ENCODE data around the gene CARS1. TPM values are rescaled to one million over a fixed set of nuclear protein-coding genes. Genes with fewer than 3 reads are reported as not detected.

CARS1 gene
- total and polyA plus RNA-seq, 9 of the 15 experiments (the other 6 are each of a cell fraction or from before 2014, with no cell fraction given), result 14.4 to 106 (median 73.6) TPM

GRCh38 chr11:2991452-2992233 is 65.6 kb downstream of the CARS1 start (continued):
- TF ChIP-seq RB1 (IDR thresholded peaks at IDR 0.05; ENCODE audit: low read depth) (peak; percentile 78), SIN3A (IDR thresholded peaks at IDR 0.05; ENCODE audit: borderline replicate concordance in 2 of 2, control insufficient read depth in 1 of 2, low read depth in 2 of 2, low read length in 2 of 2) (peak in 1 of 2 experiments; percentile 71; a peak in 2 of 4 replicates), SFPQ (IDR thresholded peaks at IDR 0.05; ENCODE audit: low read depth, low read length) (no peak), SREBF1 (IDR thresholded peaks at IDR 0.05; ENCODE audit: borderline replicate concordance, low read depth, low read length) (no peak), PYGO2 (tag; IDR thresholded peaks at IDR 0.05) (no peak), TCF3 (CRISPR knock-in tag; IDR thresholded peaks at IDR 0.05) (no peak), MEIS2 (IDR thresholded peaks at IDR 0.05; ENCODE audit: partially characterized antibody) (no peak), ZNF274 (IDR thresholded peaks at IDR 0.05; ENCODE audit: borderline replicate concordance, low read depth, low read length) (no peak), HOXB6 (CRISPR knock-in tag; IDR thresholded peaks at IDR 0.05; ENCODE audit: borderline replicate concordance) (no peak), ZFP91 (CRISPR knock-in tag; IDR thresholded peaks at IDR 0.05) (no peak), MIER1 (IDR thresholded peaks at IDR 0.05; ENCODE audit: low read depth) (no peak), SLC30A9 (CRISPR knock-in tag; IDR thresholded peaks at IDR 0.05) (no peak), TAF15 (IDR thresholded peaks at IDR 0.05; ENCODE audit: low read depth, low read length) (no peak), TEAD1 (CRISPR knock-in tag; IDR thresholded peaks at IDR 0.05) (peak in 1 of 2 experiments; percentile 19; a peak in 1 of 4 replicates), FOXP1 (CRISPR knock-in tag; IDR thresholded peaks at IDR 0.05) (peak; percentile 45; the same call in 1 of the 2 replicates), CBX3 (IDR thresholded peaks at IDR 0.05; ENCODE audit: borderline replicate concordance in 1 of 2, low read length in 2 of 2) (no peak), SIN3B (IDR thresholded peaks at IDR 0.05; ENCODE audit: low read depth) (peak; percentile 78), HDAC2 (IDR thresholded peaks at IDR 0.05) (no peak), E2F3 (CRISPR knock-in tag; IDR thresholded peaks at IDR 0.05) (0 out of 2 replicates have a peak, but pooled peaks have one; percentile 13), ARID3A (IDR thresholded peaks at IDR 0.05; ENCODE audit: borderline replicate concordance, low read depth, low read length) (no peak), ZFP36 (IDR thresholded peaks at IDR 0.05; ENCODE audit: low read depth, low read length, partially characterized antibody) (no peak), CREM (IDR thresholded peaks at IDR 0.05; ENCODE audit: low read depth) (0 out of 2 replicates have a peak, but pooled peaks have one; percentile 9), PHB (CRISPR knock-in tag; IDR thresholded peaks at IDR 0.05) (no peak), TCF7 (IDR thresholded peaks at IDR 0.05; ENCODE audit: borderline replicate concordance) (no peak)
